Ovary (tissue), 3 donors: ENCODE data around the gene FAM177A1.

Experiments used
- CTCF ChIP-seq, 3 donors: fragments of 450-650 bp in 2 of 3; fragments of 200-600 bp in 1 of 3; IDR thresholded peaks; one replicate each; pipeline versions ENCODE4 v1.5.1 to v1.8.0; 2016 to 2022; ENCODE audit warnings: antibody characterized with exemption in 3 of 3, mild to moderate bottlenecking in 1 of 3
- EP300 ChIP-seq: sonication (generic); formaldehyde crosslinking; IDR thresholded peaks from one replicate; pipeline ENCODE4 v1.6.1; 2017; ENCODE audit warnings: antibody characterized with exemption
- donor health status: DM: no; HTN: no; CAD: no.

- TF ChIP-seq CTCF (IDR thresholded peaks at IDR 0.05) (no peak), EP300 (no peak)
These were observed 41.2 kb upstream of the FAM177A1 start for GRCh38 chr14:35004839-35005238.
